ENCODE measurements around the gene HRK. TPM values are rescaled to one million over a fixed set of nuclear protein-coding genes. Genes with fewer than 3 reads are reported as not detected.

Gene HRK
- total and polyA plus RNA-seq, 9 of the 15 experiments (the other 6 are each of a cell fraction or from before 2014, with no cell fraction given): 0.01 to 0.05 (median 0.04) TPM; not detected in 6

GRCh38 chr12:116887897-116888296 lies 6.7 kb upstream of the HRK start:
- H2AFZ ChIP-seq (ENCODE audit: low read depth, low read length): no peak overlapping the region
- POLR2A ChIA-PET: interaction anchor here (0.5 kb wide), 1 partner anchor 151 kb away, joined by 3 read pairs; no protein-coding TSS in a partner anchor
- in situ Hi-C loops (cut with MboI) (no loop called here), intact Hi-C loops (cut with micrococcal nuclease) (no loop called here)
- no peak overlapping the region for H3K27ac ChIP-seq (ENCODE audit: extremely low read depth, low read depth, low read length)
- BruUV-seq (replicated peaks): no TSS peak
- CTCF ChIA-PET (ENCODE audit: low intra/inter-chr PET ratio): no interaction called here
- no peaks in the 10 kb centered on the region for H3K36me3 ChIP-seq (ENCODE audit: control insufficient read depth, insufficient read depth, low read length)
- FAIRE-seq (no peak), DNase-seq (ENCODE audit: extremely low read depth in 1 of 4, low spot score in 3 of 4) (no peak), ATAC-seq (no peak)
- 0 out of 2 replicates have a peak, but pooled peaks cover 4% of the 10 kb centered on the region for H4K20me1 ChIP-seq (replicated peaks; ENCODE audit: control insufficient read depth, insufficient read depth, low read length)
- no peak overlapping the region for H3K4me2 ChIP-seq (ENCODE audit: insufficient read depth, low read length)
- peaks cover 14 to 25% of the 10 kb centered on the region in 2 experiments for H3K27me3 ChIP-seq (ENCODE audit: control insufficient read depth in 2 of 2, insufficient read depth in 2 of 2, low read length in 2 of 2)
- H3K9ac ChIP-seq (ENCODE audit: insufficient read depth in 1 of 2, low read depth in 2 of 2, low read length in 2 of 2): no peak overlapping the region
- no peak overlapping the region for H3K4me3 ChIP-seq
- H3K79me2 ChIP-seq (ENCODE audit: control insufficient read depth, insufficient read depth, low read length): no peaks in the 10 kb centered on the region
- H3K9me3 ChIP-seq (replicated peaks; ENCODE audit: control insufficient read depth, insufficient read depth, low read depth, low read length): no peaks in the 10 kb centered on the region
- H3K4me1 ChIP-seq (replicated peaks in 1 of 2; ENCODE audit: control insufficient read depth in 2 of 2, insufficient read depth in 2 of 2, low read length in 2 of 2): peaks cover 0 to 6% of the 10 kb centered on the region in 2 experiments; a peak in 2 of 5 replicates
- 6% methylated on average over 6 of the region's 6 CpGs for WGBS (ENCODE audit: insufficient coverage, low coverage, missing lambda C conversion rate)
- no peaks in the 10 kb centered on the region for H3K9me1 ChIP-seq (ENCODE audit: control insufficient read depth, insufficient read depth, low read length)
- TF ChIP-seq CHD7 (IDR thresholded peaks at IDR 0.05; ENCODE audit: low read depth, low read length) (no peak), ZNF184 (CRISPR knock-in tag; IDR thresholded peaks at IDR 0.05) (no peak), FIP1L1 (IDR thresholded peaks at IDR 0.05; ENCODE audit: low read depth, low read length, poor library complexity, severe bottlenecking) (no peak), NCOA4 (IDR thresholded peaks at IDR 0.05; ENCODE audit: partially characterized antibody) (no peak), EWSR1 (IDR thresholded peaks at IDR 0.05; ENCODE audit: borderline replicate concordance, low read depth, partially characterized antibody) (no peak), SFPQ (IDR thresholded peaks at IDR 0.05; ENCODE audit: low read depth, low read length) (no peak), ELK1 (CRISPR knock-in tag; IDR thresholded peaks at IDR 0.05) (no peak)
